HCT116 (cell line): ENCODE data around the gene USP15. TPM values are rescaled to one million over a fixed set of nuclear protein-coding genes. Genes with fewer than 3 reads are reported as not detected.

Source experiments
- ATAC-seq: fragments of 200-7000 bp; cut with Tn5 transposase; 2 replicates; pipeline ENCODE4 v1.9.1; 2020; ENCODE audit warnings: mild to moderate bottlenecking, moderate library complexity
- BruUV-seq: library from RNA; stranded (reverse); fragments of 400-500 nt; replicated peaks from 2 replicates; lab custom pipeline; 2021; lab: Mats Ljungman, UMichigan
- CTCF ChIA-PET: fragments of 300-600 bp; sonication (Branson Sonifier 250); formaldehyde crosslinking; loops from one replicate; lab custom pipeline; 2021; ENCODE audit warnings: antibody characterized with exemption; lab: Charles Lee
- POLR2A ChIA-PET: fragments of 300-600, 350-600 bp; sonication (Branson Sonifier 250); formaldehyde crosslinking; loops from one replicate; lab custom pipeline; 2021; ENCODE audit warnings: antibody characterized with exemption; lab: Charles Lee
- RAD21 ChIA-PET, 2 experiments: fragments of 300-600 bp; sonication (Branson Sonifier 250); formaldehyde crosslinking; loops; one replicate each; lab custom pipeline; 2023; ENCODE audit warnings: low total read pairs in 2 of 2; ENCODE audit not compliant: uncharacterized antibody in 2 of 2, unreplicated experiment in 2 of 2, low non-redundant PET in 1 of 2; lab: Charles Lee
- DNase-seq: peaks from one replicate; pipeline ENCODE4 v3.0.0-alpha.2; 2010; ENCODE audit warnings: low read depth, low spot score
- H2AFZ ChIP-seq: fragments of 200-600 bp; shearing (Covaris generic), sonication (generic); 2 replicates; pipeline ENCODE4 v1.6.1; 2017; ENCODE audit warnings: low read depth, mixed run types, mixed read lengths, antibody characterized with exemption, low read length; ENCODE audit not compliant: poor library complexity, severe bottlenecking
- H3K27ac ChIP-seq: 2 replicates; pipeline ENCODE4 v1.5.1; 2012; ENCODE audit warnings: low read depth, low read length
- H3K27me3 ChIP-seq: fragments of 200-600 bp; sonication (generic); 2 replicates; pipeline ENCODE4 v1.6.1; 2016; ENCODE audit warnings: mixed run types, low read length, mixed read lengths; ENCODE audit not compliant: insufficient read depth
- H3K36me3 ChIP-seq, 2 experiments: fragments of 200-500 bp in 1 of 2; fragments of 200-600 bp in 1 of 2; sonication (Bioruptor generic) in 1 of 2; sonication (generic) in 1 of 2; 2 replicates each; pipeline versions ENCODE4 v1.5.1 to v1.6.1; 2014 to 2016; ENCODE audit warnings: low read length in 2 of 2, inconsistent platforms in 1 of 2, mixed read lengths in 1 of 2, mixed run types in 1 of 2; ENCODE audit not compliant: insufficient read depth in 2 of 2, control insufficient read depth in 1 of 2
- H3K4me1 ChIP-seq, 2 experiments: fragments of 200-600 bp in 1 of 2; sonication (generic) in 1 of 2; 2 replicates each; pipeline versions ENCODE4 v1.5.1 to v1.6.1; 2012 to 2017; ENCODE audit warnings: low read length in 2 of 2, inconsistent platforms in 1 of 2, mild to moderate bottlenecking in 1 of 2, mixed read lengths in 1 of 2, mixed run types in 1 of 2, moderate library complexity in 1 of 2; ENCODE audit not compliant: insufficient read depth in 2 of 2, control insufficient read depth in 1 of 2
- H3K4me2 ChIP-seq: fragments of 200-600 bp; sonication (generic); 2 replicates; pipeline ENCODE4 v1.6.1; 2017; ENCODE audit warnings: mixed run types, low read length, mixed read lengths
- H3K4me3 ChIP-seq, 2 experiments: fragments of 200-600 bp in 1 of 2; sonication (generic) in 1 of 2; replicated peaks in 1 of 2; 2 replicates each; pipeline ENCODE4 v1.5.1; 2011 to 2016; ENCODE audit warnings: low read length in 2 of 2, control low read depth in 1 of 2, low read depth in 1 of 2, mild to moderate bottlenecking in 1 of 2, mixed read lengths in 1 of 2, mixed run types in 1 of 2
- H3K79me2 ChIP-seq: fragments of 200-600 bp; sonication (generic); 2 replicates; pipeline ENCODE4 v1.6.1; 2017; ENCODE audit warnings: mild to moderate bottlenecking, mixed run types, low read length, moderate library complexity, mixed read lengths; ENCODE audit not compliant: insufficient read depth
- H3K9ac ChIP-seq: fragments of 200-600 bp; sonication (generic); 2 replicates; pipeline ENCODE4 v1.6.1; 2016; ENCODE audit warnings: low read length, mixed read lengths
- H3K9me2 ChIP-seq: fragments of 200-600 bp; sonication (generic), shearing (Covaris generic); 2 replicates; pipeline ENCODE4 v1.6.1; 2017; ENCODE audit warnings: mixed run types, mild to moderate bottlenecking, moderate library complexity; ENCODE audit not compliant: insufficient read depth
- H3K9me3 ChIP-seq, 2 experiments: fragments of 200-500 bp in 1 of 2; fragments of 200-600 bp in 1 of 2; sonication (Bioruptor generic) in 1 of 2; sonication (generic) in 1 of 2; 2 replicates each; pipeline ENCODE4 v1.6.1; 2014 to 2017; ENCODE audit warnings: low read length in 2 of 2, mixed read lengths in 2 of 2, inconsistent platforms in 1 of 2, low read depth in 1 of 2, mild to moderate bottlenecking in 1 of 2, mixed run types in 1 of 2, moderate library complexity in 1 of 2; ENCODE audit not compliant: control insufficient read depth in 1 of 2, insufficient read depth in 1 of 2
- H4K20me1 ChIP-seq: fragments of 200-600 bp; sonication (generic), shearing (Covaris generic); 2 replicates; pipeline ENCODE4 v1.6.1; 2017; ENCODE audit warnings: mixed run types, mild to moderate bottlenecking, moderate library complexity; ENCODE audit not compliant: insufficient read depth
- CBX3 ChIP-seq: IDR thresholded peaks from 2 replicates; pipeline ENCODE4 v1.6.1; 2012; ENCODE audit warnings: low read depth
- EZH2 ChIP-seq: fragments of 200-600 bp; sonication (generic); IDR thresholded peaks from 2 replicates; pipeline ENCODE4 v1.6.1; 2017; ENCODE audit warnings: antibody characterized with exemption, mixed run types
- EZH2phosphoT487 ChIP-seq: fragments of 200-600 bp; IDR thresholded peaks from 2 replicates; pipeline ENCODE4 v1.6.1; 2018; ENCODE audit warnings: antibody characterized with exemption, borderline replicate concordance
- MAX ChIP-seq: IDR thresholded peaks from 2 replicates; pipeline ENCODE4 v1.6.1; 2012
- POLR2AphosphoS5 ChIP-seq: IDR thresholded peaks from 2 replicates; pipeline ENCODE4 v1.6.1; 2011; ENCODE audit warnings: mild to moderate bottlenecking, low read depth, low read length, moderate library complexity
- RAD21 ChIP-seq: IDR thresholded peaks from 2 replicates; pipeline ENCODE4 v1.6.1; 2012; ENCODE audit warnings: low read depth, mild to moderate bottlenecking
- SP1 ChIP-seq: IDR thresholded peaks from 2 replicates; pipeline ENCODE4 v1.6.1; 2012; ENCODE audit warnings: low read depth
- SRF ChIP-seq: IDR thresholded peaks from 2 replicates; pipeline ENCODE4 v1.6.1; 2012; ENCODE audit warnings: low read depth
- YY1 ChIP-seq: IDR thresholded peaks from 2 replicates; pipeline ENCODE4 v1.6.1; 2011; ENCODE audit warnings: low read length, low read depth, moderate library complexity, mild to moderate bottlenecking; ENCODE audit not compliant: insufficient replicate concordance; ENCODE audit errors: extremely low read depth
- ZBTB33 ChIP-seq: IDR thresholded peaks from 2 replicates; pipeline ENCODE4 v1.6.1; 2011; ENCODE audit warnings: mild to moderate bottlenecking, low read length, moderate library complexity; ENCODE audit not compliant: insufficient replicate concordance; ENCODE audit errors: extremely low read depth
- ZFX ChIP-seq: fragments of 450-650 bp; IDR thresholded peaks from 2 replicates; pipeline ENCODE4 v1.6.1; 2017
- ZNF274 ChIP-seq: fragments of 200-500 bp; sonication (Bioruptor generic); IDR thresholded peaks from 2 replicates; pipeline ENCODE4 v1.6.1; 2014; ENCODE audit warnings: mild to moderate bottlenecking, low read depth, low read length, inconsistent platforms
- intact Hi-C: fragments of 100-400 bp; cut with micrococcal nuclease; formaldehyde crosslinking; loops from 2 replicates; pipeline ENCODE4 v1.10.0; 2022
- total RNA-seq: library from RNA; stranded (reverse); gene quantifications from one replicate; pipeline ENCODE4 v1.2.1, GENCODE V29; 2021; ENCODE audit not compliant: unreplicated experiment
- TF ChIP-seq, protein P1 (sequence below), 3 experiments: fragments of 200-600 bp in 1 of 3; sonication (generic) in 1 of 3; IDR thresholded peaks in 2 of 3; conservative IDR thresholded peaks in 1 of 3; 2 replicates each; pipeline ENCODE4 v1.5.1; 2012 to 2017; ENCODE audit warnings: low read depth in 2 of 3, low read length in 2 of 3, antibody characterized with exemption in 1 of 3, borderline replicate concordance in 1 of 3, control low read depth in 1 of 3, mild to moderate bottlenecking in 1 of 3, mixed read lengths in 1 of 3, mixed run types in 1 of 3, moderate library complexity in 1 of 3; ENCODE audit not compliant: insufficient read depth in 1 of 3
- TF ChIP-seq, protein P2 (sequence below): IDR thresholded peaks from 2 replicates; pipeline ENCODE4 v1.6.1; 2012

USP15 gene
- total RNA-seq, 1 experiment from 2014 or later: 49.5 TPM

GRCh38 chr12:62347922-62348650, 87.9 kb downstream of the USP15 start:
- Histone ChIP-seq H3K27ac (no peak overlapping the region), H3K36me3 (no peaks in the 10 kb centered on the region), H3K4me2 (no peak overlapping the region), H3K9me2 (no peaks in the 10 kb centered on the region; the same call in 1 of the 2 replicates), H3K9ac (no peak overlapping the region), H4K20me1 (no peaks in the 10 kb centered on the region; the same call in 1 of the 2 replicates), H3K27me3 (no peaks in the 10 kb centered on the region), H3K4me3 (no peak overlapping the region), H2AFZ (no peak overlapping the region), H3K79me2 (peaks cover 5% of the 10 kb centered on the region; the same call in 1 of the 2 replicates), H3K4me1 (no peaks in the 10 kb centered on the region), H3K9me3 (no peaks in the 10 kb centered on the region)
- no peak for DNase-seq
- intact Hi-C loops: no loop called here
- no peak for TF ChIP-seq RAD21
- no peak for TF ChIP-seq EZH2phosphoT487
- TF ChIP-seq, protein P1, sequence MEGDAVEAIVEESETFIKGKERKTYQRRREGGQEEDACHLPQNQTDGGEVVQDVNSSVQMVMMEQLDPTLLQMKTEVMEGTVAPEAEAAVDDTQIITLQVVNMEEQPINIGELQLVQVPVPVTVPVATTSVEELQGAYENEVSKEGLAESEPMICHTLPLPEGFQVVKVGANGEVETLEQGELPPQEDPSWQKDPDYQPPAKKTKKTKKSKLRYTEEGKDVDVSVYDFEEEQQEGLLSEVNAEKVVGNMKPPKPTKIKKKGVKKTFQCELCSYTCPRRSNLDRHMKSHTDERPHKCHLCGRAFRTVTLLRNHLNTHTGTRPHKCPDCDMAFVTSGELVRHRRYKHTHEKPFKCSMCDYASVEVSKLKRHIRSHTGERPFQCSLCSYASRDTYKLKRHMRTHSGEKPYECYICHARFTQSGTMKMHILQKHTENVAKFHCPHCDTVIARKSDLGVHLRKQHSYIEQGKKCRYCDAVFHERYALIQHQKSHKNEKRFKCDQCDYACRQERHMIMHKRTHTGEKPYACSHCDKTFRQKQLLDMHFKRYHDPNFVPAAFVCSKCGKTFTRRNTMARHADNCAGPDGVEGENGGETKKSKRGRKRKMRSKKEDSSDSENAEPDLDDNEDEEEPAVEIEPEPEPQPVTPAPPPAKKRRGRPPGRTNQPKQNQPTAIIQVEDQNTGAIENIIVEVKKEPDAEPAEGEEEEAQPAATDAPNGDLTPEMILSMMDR (IDR thresholded peaks at IDR 0.05 in 2 of 3, conservative IDR thresholded peaks at IDR 0.05 in 1 of 3; ENCODE audit: borderline replicate concordance in 1 of 3, insufficient read depth in 1 of 3, low read depth in 2 of 3, low read length in 2 of 3): no peak
- no peak for TF ChIP-seq SP1
- no peak for TF ChIP-seq MAX
- TF ChIP-seq ZFX: no peak
- TF ChIP-seq, protein P2, sequence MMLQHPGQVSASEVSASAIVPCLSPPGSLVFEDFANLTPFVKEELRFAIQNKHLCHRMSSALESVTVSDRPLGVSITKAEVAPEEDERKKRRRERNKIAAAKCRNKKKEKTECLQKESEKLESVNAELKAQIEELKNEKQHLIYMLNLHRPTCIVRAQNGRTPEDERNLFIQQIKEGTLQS: no peak
- no peak for TF ChIP-seq ZNF274
- TF ChIP-seq YY1: no peak
- no peak for TF ChIP-seq EZH2
- no peak for TF ChIP-seq POLR2AphosphoS5
- no peak for TF ChIP-seq ZBTB33
- no peak for TF ChIP-seq CBX3
- no peak for TF ChIP-seq SRF
- CTCF ChIA-PET: no interaction called here
- RAD21 ChIA-PET: no interaction called here
- POLR2A ChIA-PET: no interaction called here
- no TSS peak for BruUV-seq
- ATAC-seq: no peak
